ENCODE results near the gene RBM22. TPM values are rescaled to one million over a fixed set of nuclear protein-coding genes. Genes with fewer than 3 reads are reported as not detected.
A peak's percentile ranks its signal among the peaks of the same experiment; 100 is the strongest.

Gene RBM22
- polyA plus RNA-seq, 1 of the 3 experiments (the other 2 are of a cell fraction) = 30.7 TPM

DNA sequence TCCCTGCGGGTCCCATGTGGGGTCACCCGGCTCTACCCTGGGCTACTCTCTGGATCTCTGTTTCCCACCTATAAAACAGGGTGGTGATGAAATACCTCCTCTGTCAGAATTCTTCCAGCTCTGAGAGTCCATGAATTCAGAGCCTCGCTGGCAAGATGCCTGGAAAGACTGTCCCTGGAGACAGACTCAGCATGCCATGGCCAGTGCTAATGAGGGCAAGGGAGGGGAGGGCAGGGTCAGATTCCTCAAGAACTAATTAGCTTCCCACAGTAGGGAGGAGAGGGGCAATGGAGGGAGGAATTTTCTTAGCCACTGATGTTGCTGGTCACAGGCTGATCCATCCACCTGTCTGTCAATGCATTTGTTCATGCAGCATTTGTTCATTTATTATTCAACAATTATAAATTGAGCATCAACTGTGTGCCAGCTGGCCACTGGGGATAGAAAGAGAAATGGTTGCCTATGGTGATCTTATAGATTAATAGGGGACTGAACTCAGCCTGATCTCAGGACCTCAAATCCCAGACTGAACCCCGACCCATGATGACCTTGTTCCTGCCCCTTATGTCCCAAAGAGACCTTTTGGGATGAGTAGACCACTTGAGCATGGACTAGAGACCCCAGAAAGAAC, 55.7 kb downstream of the RBM22 start:
- no peak overlapping the region for H2AFZ ChIP-seq (ENCODE audit: low read depth)
- POLR2A ChIA-PET = interaction anchor here (0.5 to 2.0 kb wide), 8 partner anchors 27 to 134 kb away, joined by 3 to 6 read pairs (median 4); partner anchors contain the start of gene SMIM3
- peak overlapping the region; percentile 65 for H3K4me2 ChIP-seq
- WGBS (ENCODE audit: low lambda C conversion rate) = 26% methylated on average over 4 of the region's 4 CpGs
- TF ChIP-seq NFIC (IDR thresholded peaks at IDR 0.05; ENCODE audit: borderline replicate concordance) (peak; percentile 76), FOXJ3 (CRISPR knock-in tag; IDR thresholded peaks at IDR 0.05) (no peak), RXRA (IDR thresholded peaks at IDR 0.05; ENCODE audit: borderline replicate concordance, low read depth) (peak; percentile 80; the same call in 1 of the 2 replicates), FOXM1 (IDR thresholded peaks at IDR 0.05; ENCODE audit: low read depth) (no peak), JUND (IDR thresholded peaks at IDR 0.05) (0 out of 2 replicates have a peak, but pooled peaks have one; percentile 14), RCOR1 (IDR thresholded peaks at IDR 0.05; ENCODE audit: low read length) (peak; percentile 65; the same call in 1 of the 2 replicates), TCF12 (IDR thresholded peaks at IDR 0.05) (peak; percentile 51; the same call in 1 of the 2 replicates)
- TF ChIP-seq, protein P1, sequence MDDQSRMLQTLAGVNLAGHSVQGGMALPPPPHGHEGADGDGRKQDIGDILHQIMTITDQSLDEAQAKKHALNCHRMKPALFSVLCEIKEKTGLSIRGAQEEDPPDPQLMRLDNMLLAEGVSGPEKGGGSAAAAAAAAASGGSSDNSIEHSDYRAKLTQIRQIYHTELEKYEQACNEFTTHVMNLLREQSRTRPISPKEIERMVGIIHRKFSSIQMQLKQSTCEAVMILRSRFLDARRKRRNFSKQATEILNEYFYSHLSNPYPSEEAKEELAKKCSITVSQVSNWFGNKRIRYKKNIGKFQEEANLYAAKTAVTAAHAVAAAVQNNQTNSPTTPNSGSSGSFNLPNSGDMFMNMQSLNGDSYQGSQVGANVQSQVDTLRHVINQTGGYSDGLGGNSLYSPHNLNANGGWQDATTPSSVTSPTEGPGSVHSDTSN (IDR thresholded peaks at IDR 0.05) = 0 out of 2 replicates have a peak, but pooled peaks have one; percentile 27
- no peak overlapping the region for H3K4me3 ChIP-seq (ENCODE audit: low read depth in 2 of 2, low read length in 1 of 2)
- CTCF ChIA-PET = interaction anchor here (0.6 to 5.5 kb wide), 13 partner anchors 8 to 157 kb away, joined by 3 to 44 read pairs (median 4); partner anchors contain the start of gene SMIM3
- H3K9me2 ChIP-seq = no peaks in the 10 kb centered on the region
- H3K9ac ChIP-seq = peak overlapping the region; percentile 13; the same call in 1 of the 2 replicates
- H3K36me3 ChIP-seq (replicated peaks in 1 of 2; ENCODE audit: control insufficient read depth in 1 of 2, insufficient read depth in 2 of 2, low read length in 1 of 2) = peaks cover 11 to 22% of the 10 kb centered on the region in 2 experiments
- H4K20me1 ChIP-seq (ENCODE audit: insufficient read depth) = no peaks in the 10 kb centered on the region; the same call in 1 of the 2 replicates
- peaks cover 49% of the 10 kb centered on the region for H3K79me2 ChIP-seq (ENCODE audit: insufficient read depth)
- no peaks in the 10 kb centered on the region for H3K27me3 ChIP-seq (ENCODE audit: insufficient read depth)
- DNase-seq = peak; percentile 67
- H3K4me1 ChIP-seq (ENCODE audit: control insufficient read depth in 1 of 2, insufficient read depth in 2 of 2, low read depth in 1 of 2, low read length in 1 of 2) = peaks cover 44 to 56% of the 10 kb centered on the region in 2 experiments
- H3F3A ChIP-seq (replicated peaks; ENCODE audit: insufficient read depth) = peaks cover 34% of the 10 kb centered on the region
- H3K27ac ChIP-seq (ENCODE audit: low read depth in 2 of 2, low read length in 1 of 2) = peak overlapping the region; percentile 36 to 93; a peak in 3 of 4 replicates
- no peaks in the 10 kb centered on the region for H3K9me3 ChIP-seq

DNA sequence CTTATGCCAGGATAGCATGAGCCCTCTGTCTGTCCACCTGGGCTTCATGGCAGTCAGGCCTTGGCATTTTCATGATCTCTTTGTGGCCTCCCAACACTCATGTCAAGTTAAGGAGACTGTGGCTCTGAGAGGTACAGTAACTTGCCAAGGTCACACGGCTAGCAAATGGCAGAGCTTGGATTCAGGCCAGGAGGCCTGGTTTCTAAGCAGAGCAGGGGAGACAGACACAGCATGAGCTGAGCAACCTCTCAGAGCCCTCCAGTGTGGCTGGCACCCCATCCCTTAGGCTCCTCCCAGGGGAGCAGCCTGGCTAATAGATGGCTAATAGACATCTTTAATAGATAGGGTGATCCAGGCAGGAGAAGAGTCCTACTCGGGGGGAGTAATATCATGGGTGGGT, 56.3 kb downstream of the RBM22 start:
- peak; percentile 85 for DNase-seq
- Histone ChIP-seq H3K4me2 (peak overlapping the region; percentile 65), H3K4me3 (ENCODE audit: low read depth in 2 of 2, low read length in 1 of 2) (no peak overlapping the region), H3K27me3 (ENCODE audit: insufficient read depth) (no peaks in the 10 kb centered on the region), H3K9me2 (no peaks in the 10 kb centered on the region), H3K9me3 (no peaks in the 10 kb centered on the region), H3F3A (replicated peaks; ENCODE audit: insufficient read depth) (peaks cover 41% of the 10 kb centered on the region), H3K4me1 (ENCODE audit: control insufficient read depth in 1 of 2, insufficient read depth in 2 of 2, low read depth in 1 of 2, low read length in 1 of 2) (peaks cover 51 to 59% of the 10 kb centered on the region in 2 experiments), H4K20me1 (ENCODE audit: insufficient read depth) (no peaks in the 10 kb centered on the region; the same call in 1 of the 2 replicates), H3K27ac (ENCODE audit: low read depth in 2 of 2, low read length in 1 of 2) (peak overlapping the region; percentile 36 to 93), H3K79me2 (ENCODE audit: insufficient read depth) (peaks cover 49% of the 10 kb centered on the region), H2AFZ (ENCODE audit: low read depth) (no peak overlapping the region), H3K9ac (peak overlapping the region; percentile 13; the same call in 1 of the 2 replicates), H3K36me3 (replicated peaks in 1 of 2; ENCODE audit: control insufficient read depth in 1 of 2, insufficient read depth in 2 of 2, low read length in 1 of 2) (peaks cover 11 to 15% of the 10 kb centered on the region in 2 experiments)
- WGBS (ENCODE audit: low lambda C conversion rate) = 0% methylated on average over 2 of the region's 2 CpGs
- POLR2A ChIA-PET = interaction anchor here (0.9 to 2.0 kb wide), 7 partner anchors 26 to 134 kb away, joined by 3 to 6 read pairs (median 4); partner anchors contain the start of gene SMIM3
- CTCF ChIA-PET = interaction anchor here (0.7 to 5.5 kb wide), 12 partner anchors 9 to 135 kb away, joined by 3 to 44 read pairs (median 4); partner anchors contain the start of gene SMIM3
- no peak for TF ChIP-seq RCOR1 (IDR thresholded peaks at IDR 0.05; ENCODE audit: low read length)
- TF ChIP-seq RFX5 (IDR thresholded peaks at IDR 0.05; ENCODE audit: low read length) = peak; percentile 82; the same call in 1 of the 2 replicates
- TF ChIP-seq GABPA (IDR thresholded peaks at IDR 0.05; ENCODE audit: low read depth) = no peak
- TF ChIP-seq MEF2A (IDR thresholded peaks at IDR 0.05; ENCODE audit: borderline replicate concordance, low read depth) = no peak
- peak; percentile 16; the same call in 1 of the 2 replicates for TF ChIP-seq RAD21 (IDR thresholded peaks at IDR 0.05; ENCODE audit: low read length)
- TF ChIP-seq CTCF (IDR thresholded peaks at IDR 0.05) = no peak
- no peak for TF ChIP-seq IRF3 (IDR thresholded peaks at IDR 0.05; ENCODE audit: low read depth, low read length)
- TF ChIP-seq USF1 (IDR thresholded peaks at IDR 0.05; ENCODE audit: borderline replicate concordance, low read depth) = no peak
- no peak for TF ChIP-seq NRF1 (IDR thresholded peaks at IDR 0.05; ENCODE audit: low read depth, low read length)
- TF ChIP-seq SMC3 (IDR thresholded peaks at IDR 0.05; ENCODE audit: low read depth, low read length) = no peak
- TF ChIP-seq NFIC (IDR thresholded peaks at IDR 0.05; ENCODE audit: borderline replicate concordance) = peak; percentile 62; the same call in 1 of the 2 replicates
- no peak for TF ChIP-seq GATA2 (CRISPR knock-in tag; IDR thresholded peaks at IDR 0.05)
- TF ChIP-seq EP300 (IDR thresholded peaks at IDR 0.05; ENCODE audit: borderline replicate concordance in 1 of 2, low read depth in 1 of 2, low read length in 1 of 2) = peak in 1 of 2 experiments; percentile 39; a peak in 1 of 4 replicates
- no peak for TF ChIP-seq FOXM1 (IDR thresholded peaks at IDR 0.05; ENCODE audit: low read depth)
- TF ChIP-seq MXI1 (IDR thresholded peaks at IDR 0.05; ENCODE audit: low read depth, low read length) = 0 out of 2 replicates have a peak, but pooled peaks have one; percentile 16

Measured in SK-N-SH (cell line).